22Rv1 (cell line): ENCODE measurements around the gene TTC8.

Source experiments
- H3K27ac ChIP-seq: fragments of 450-650 bp; 2 replicates; pipeline ENCODE4 v1.5.1; 2017
- CTCF ChIP-seq: fragments of 450-650 bp; IDR thresholded peaks from 2 replicates; pipeline ENCODE4 v1.5.1; 2017; ENCODE audit warnings: mild to moderate bottlenecking
- ZFX ChIP-seq: fragments of 450-650 bp; IDR thresholded peaks from 2 replicates; pipeline ENCODE4 v1.6.1; 2017; ENCODE audit warnings: antibody characterized with exemption, borderline replicate concordance

The TTC8 gene

GRCh38 chr14:88908216-88908615 is 83.8 kb downstream of the TTC8 start:
- TF ChIP-seq CTCF (no peak), ZFX (no peak)

GRCh38 chr14:88910386-88910785 is 85.9 kb downstream of the TTC8 start:
- H3K27ac ChIP-seq: no peak overlapping the region
- TF ChIP-seq CTCF (no peak), ZFX (no peak)

More at GRCh38 chr14:88908216-88908615, 83.8 kb downstream of the TTC8 start:
- no peak overlapping the region for H3K27ac ChIP-seq

- H3K27ac ChIP-seq: no peak overlapping the region
- TF ChIP-seq ZFX (no peak), CTCF (no peak)
These were observed 87.4 kb downstream of the TTC8 start for GRCh38 chr14:88911809-88912208.

GRCh38 chr14:88914956-88915355 is 90.5 kb downstream of the TTC8 start:
- TF ChIP-seq ZFX: no peak
- no peak for TF ChIP-seq CTCF
- no peak overlapping the region for H3K27ac ChIP-seq

- H3K27ac ChIP-seq: no peak overlapping the region
These were observed 95.1 kb downstream of the TTC8 start for GRCh38 chr14:88919502-88919901.

More at GRCh38 chr14:88919502-88919901, 95.1 kb downstream of the TTC8 start:
- TF ChIP-seq CTCF (no peak), ZFX (no peak)
